ENCODE results near the gene CBFB.

DNA sequence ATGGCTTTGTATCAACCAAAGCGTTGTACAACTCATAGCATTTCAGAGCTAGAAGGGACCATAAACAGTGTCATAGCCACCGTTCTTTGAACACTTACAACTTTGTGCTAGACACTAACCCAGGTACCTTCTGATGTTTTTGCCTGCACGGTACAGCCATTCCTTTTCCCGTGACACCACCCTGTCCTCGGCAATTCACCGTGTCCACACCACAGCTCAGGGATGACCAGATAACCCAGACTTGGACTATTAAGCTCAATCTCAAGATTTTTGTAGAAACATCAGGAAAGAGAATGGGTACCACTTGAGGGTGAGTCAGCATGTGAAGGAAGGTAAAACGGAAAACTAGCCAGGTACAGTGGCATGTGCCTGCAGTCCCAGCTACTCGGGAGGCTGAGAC, 9.8 kb upstream of the CBFB start:
- TF ChIP-seq, protein P1, sequence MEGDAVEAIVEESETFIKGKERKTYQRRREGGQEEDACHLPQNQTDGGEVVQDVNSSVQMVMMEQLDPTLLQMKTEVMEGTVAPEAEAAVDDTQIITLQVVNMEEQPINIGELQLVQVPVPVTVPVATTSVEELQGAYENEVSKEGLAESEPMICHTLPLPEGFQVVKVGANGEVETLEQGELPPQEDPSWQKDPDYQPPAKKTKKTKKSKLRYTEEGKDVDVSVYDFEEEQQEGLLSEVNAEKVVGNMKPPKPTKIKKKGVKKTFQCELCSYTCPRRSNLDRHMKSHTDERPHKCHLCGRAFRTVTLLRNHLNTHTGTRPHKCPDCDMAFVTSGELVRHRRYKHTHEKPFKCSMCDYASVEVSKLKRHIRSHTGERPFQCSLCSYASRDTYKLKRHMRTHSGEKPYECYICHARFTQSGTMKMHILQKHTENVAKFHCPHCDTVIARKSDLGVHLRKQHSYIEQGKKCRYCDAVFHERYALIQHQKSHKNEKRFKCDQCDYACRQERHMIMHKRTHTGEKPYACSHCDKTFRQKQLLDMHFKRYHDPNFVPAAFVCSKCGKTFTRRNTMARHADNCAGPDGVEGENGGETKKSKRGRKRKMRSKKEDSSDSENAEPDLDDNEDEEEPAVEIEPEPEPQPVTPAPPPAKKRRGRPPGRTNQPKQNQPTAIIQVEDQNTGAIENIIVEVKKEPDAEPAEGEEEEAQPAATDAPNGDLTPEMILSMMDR (IDR thresholded peaks at IDR 0.05): no peak
- no peak for TF ChIP-seq POLR2A (IDR thresholded peaks at IDR 0.05)
- TF ChIP-seq POLR2AphosphoS5 (IDR thresholded peaks at IDR 0.05): no peak
